ENCODE data around the gene MYO1H. TPM values are rescaled to one million over a fixed set of nuclear protein-coding genes. Genes with fewer than 3 reads are reported as not detected.
"Not testable (repeated sequence)": the region's sequence is repeated elsewhere in the genome, so short reads cannot be mapped to it uniquely, and the experiment has no call there.

The MYO1H gene
- polyA plus RNA-seq, 4 donors, result 0.79 to 2.0 (median 0.95) TPM

DNA sequence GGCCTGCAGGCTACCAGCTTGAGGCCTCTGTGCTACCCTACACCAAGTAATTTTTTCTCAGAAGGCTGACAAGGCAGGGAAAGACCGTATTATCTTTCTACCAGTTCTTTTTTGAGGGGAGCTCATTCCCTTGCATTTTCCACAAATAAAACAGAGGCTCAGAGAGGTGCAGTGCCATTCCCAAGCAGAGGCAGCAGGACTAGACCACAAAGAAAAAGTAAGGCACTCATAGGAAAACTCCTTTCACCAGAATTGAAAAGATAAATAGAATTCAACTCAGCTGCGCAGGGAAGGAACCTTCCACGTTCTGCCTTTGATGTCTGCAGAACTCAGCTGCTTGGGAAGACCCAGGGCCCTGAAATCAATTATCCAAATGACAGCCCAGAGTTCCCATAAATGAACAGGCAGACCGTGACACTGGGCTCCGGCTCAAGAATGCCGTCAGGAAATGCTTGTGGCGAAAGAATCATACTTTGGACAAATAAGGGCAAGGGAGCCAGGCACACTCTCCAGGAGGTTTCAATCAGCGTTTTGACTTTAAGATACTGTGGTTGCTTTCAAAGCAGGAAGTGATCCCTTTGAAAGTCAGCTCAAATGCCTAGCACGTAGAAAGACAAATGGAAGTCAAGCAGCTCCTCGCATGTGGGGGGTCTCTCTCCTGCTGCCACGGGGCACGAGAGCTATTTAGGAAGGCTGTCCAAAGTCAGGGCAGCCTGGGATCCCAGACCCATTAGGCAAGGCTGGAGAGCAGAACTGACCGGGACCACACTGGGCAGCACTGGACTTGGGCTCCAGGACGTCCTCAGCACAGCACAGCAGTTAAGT is 115.4 kb downstream of the MYO1H start:
- DNase-seq (ENCODE audit: low read depth in 4 of 4, low spot score in 3 of 4), result peak; percentile 76 to 89 (median 81)

- no peak for DNase-seq (ENCODE audit: low read depth in 4 of 4, low spot score in 3 of 4)
Observed at GRCh38 chr12:109463756-109464155, 116.1 kb downstream of the MYO1H start.

DNA sequence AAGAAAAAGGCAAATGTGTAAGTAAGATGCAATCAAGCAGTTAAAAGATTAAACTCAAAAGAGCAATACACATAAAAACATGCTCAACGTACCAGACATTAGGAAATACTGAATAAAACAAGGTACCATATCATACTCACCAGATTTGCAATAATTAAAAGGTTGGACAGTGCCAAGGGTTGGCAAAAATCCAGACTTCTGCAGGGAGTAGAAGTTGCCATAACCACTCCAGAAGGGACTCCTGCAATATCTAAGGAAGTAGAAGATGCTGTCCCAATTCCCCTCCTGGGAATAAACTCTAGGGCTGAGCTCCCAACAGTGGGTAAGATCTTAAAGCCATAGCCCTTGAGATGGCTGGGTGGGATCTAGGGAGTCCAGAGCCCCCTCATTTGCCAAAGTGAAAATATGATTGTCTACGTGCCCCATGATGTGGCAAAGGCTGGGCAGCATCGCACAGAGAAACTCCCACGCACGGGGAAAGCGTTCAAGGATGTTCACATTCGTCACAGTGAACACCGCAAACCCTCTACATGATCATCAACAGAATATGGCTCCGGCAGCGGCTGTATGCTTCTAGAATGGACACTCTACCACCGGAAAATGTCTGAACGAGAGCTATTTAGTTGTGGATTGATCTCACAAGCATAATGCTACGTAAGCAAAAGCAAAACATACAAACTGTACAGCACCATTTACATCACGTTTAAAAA is 117.1 kb downstream of the MYO1H start:
- no peak for DNase-seq (ENCODE audit: low read depth in 4 of 4, low spot score in 3 of 4)

DNA sequence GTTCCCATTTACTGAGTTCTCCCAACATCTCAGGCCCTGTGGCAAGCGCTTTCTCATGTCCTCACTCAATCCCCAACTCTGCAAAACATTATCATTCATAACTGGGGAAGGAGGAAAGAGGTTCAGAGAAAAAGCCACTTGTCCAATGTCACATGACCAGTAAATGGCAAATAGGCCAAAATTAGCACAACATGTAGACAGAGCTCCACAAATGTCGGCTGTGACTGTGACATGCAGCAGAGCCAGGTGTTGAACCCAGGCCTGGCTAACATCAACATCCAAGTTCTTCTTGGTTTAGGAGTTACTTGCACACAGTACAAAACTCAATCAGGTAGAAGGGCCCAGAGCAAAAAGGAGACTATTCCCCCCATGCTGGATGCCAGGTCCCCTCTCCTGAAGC is 118.6 kb downstream of the MYO1H start:
- DNase-seq (ENCODE audit: low read depth in 4 of 4, low spot score in 3 of 4), result no peak

- DNase-seq (ENCODE audit: low read depth in 4 of 4, low spot score in 3 of 4), result no peak
Observed at GRCh38 chr12:109466821-109467220, 119.1 kb downstream of the MYO1H start.

- no peak for DNase-seq (ENCODE audit: low read depth in 4 of 4, low spot score in 3 of 4)
Observed at GRCh38 chr12:109467978-109468676, 120.4 kb downstream of the MYO1H start.

- no peak for DNase-seq (ENCODE audit: low read depth in 4 of 4, low spot score in 3 of 4)
Observed at GRCh38 chr12:109469517-109469916, 121.8 kb downstream of the MYO1H start.

DNA sequence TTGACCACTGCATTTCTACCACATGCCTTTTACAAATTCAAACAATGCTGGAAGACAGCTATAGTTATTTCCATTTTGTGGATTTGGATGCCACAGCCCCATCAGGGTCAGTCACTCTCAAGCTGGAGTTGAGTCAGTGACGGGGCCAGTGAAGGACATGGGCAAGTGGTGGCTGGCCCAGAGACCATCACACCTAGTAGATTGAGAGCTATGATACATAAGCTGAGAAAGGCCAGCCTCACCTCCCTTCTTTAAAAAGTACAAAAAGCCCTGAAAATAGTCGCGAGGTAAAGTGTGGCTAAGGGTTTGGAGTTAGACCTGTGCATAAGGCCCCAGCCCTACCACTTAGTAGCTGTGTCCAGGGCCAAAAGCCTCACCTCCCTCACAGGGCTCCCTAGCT is 125.3 kb downstream of the MYO1H start:
- DNase-seq (ENCODE audit: low read depth in 4 of 4, low spot score in 3 of 4), result no peak

GRCh38 chr12:109473526-109474270 is 126.0 kb downstream of the MYO1H start:
- DNase-seq (ENCODE audit: low read depth in 4 of 4, low spot score in 3 of 4), result not testable (repeated sequence)

GRCh38 chr12:109475121-109475520 is 127.4 kb downstream of the MYO1H start:
- DNase-seq (ENCODE audit: low read depth in 4 of 4, low spot score in 3 of 4), result no peak

DNA sequence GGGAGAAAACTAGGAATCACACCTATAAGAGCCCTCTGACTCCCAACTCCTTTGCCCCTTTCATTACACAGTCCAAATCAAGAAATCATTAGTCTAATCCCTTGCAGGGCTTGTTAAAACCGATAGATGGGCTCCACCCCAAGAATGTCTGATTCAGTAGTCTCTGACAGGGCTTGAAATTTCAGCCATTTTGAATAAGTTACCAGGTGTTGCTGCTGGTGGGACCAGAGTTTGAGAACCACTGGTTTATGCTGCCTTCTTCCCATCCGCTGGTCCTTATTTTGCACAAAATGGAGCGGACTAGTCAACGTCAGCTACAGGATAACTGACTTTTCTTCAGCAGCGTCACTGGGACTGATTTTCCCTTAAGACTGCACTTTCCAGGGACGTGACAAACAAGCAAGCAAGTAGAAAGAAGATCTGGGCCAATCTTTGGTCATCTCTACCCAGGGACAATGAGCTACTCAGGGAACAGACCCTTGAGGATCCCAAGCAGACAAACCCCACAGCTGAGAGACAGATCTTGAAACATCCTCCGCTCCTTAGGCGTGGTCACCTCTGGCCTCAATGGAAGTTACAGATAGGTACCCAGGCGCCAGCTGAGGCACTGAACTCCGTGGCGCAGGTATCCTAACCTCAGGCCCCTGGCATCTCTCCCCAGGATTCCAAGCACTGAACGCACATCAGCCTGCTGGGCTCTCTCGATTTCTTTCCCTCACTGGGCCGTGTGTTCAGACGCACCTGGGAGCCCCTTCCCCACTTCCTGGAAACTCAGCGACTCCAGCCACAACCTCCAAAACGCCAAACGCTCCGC is 128.5 kb downstream of the MYO1H start:
- DNase-seq (ENCODE audit: low read depth in 4 of 4, low spot score in 3 of 4), result no peak

GRCh38 chr12:109476807-109477184 is 129.1 kb downstream of the MYO1H start:
- no peak for DNase-seq (ENCODE audit: low read depth in 4 of 4, low spot score in 3 of 4)

- DNase-seq (ENCODE audit: low read depth in 4 of 4, low spot score in 3 of 4), result peak; percentile 81 to 87 (median 84)
Observed at GRCh38 chr12:109477185-109477962, 129.7 kb downstream of the MYO1H start, which contains the start of the genes KCTD10 and UBE3B. KCTD10 (minus strand) TSS chr12:109477300; CDS start chr12:109477262, 38 bp downstream. UBE3B (plus strand) TSS chr12:109477634; CDS start chr12:109483552, 5,918 bp downstream.

GRCh38 chr12:109477963-109478315 is 130.2 kb downstream of the MYO1H start:
- no peak for DNase-seq (ENCODE audit: low read depth in 4 of 4, low spot score in 3 of 4)

- no peak for DNase-seq (ENCODE audit: low read depth in 4 of 4, low spot score in 3 of 4)
Observed at GRCh38 chr12:109479761-109480160, 132.1 kb downstream of the MYO1H start.

DNA sequence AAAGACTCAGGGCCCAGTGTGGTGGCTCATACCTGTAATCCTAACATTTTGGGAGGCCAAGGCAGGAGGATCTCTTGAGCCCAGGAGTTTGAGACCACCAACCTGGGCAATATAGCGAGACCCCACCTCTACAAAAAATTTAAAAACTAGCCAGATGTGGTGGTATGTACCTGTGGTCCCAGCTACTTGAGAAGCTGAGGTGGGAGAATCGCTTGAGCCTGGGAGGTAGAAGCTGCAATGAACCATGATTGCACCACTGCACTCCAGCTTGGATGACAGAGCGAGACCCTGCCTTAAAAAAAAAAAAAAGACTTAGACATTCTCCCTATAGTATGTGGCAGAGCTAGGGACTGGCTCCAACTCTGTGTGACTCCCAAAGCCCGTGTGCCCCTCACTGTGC is 132.7 kb downstream of the MYO1H start:
- no peak for DNase-seq (ENCODE audit: low read depth in 4 of 4, low spot score in 3 of 4)

GRCh38 chr12:109481863-109482262 is 134.2 kb downstream of the MYO1H start:
- no peak for DNase-seq (ENCODE audit: low read depth in 4 of 4, low spot score in 3 of 4)

GRCh38 chr12:109482491-109482890 is 134.8 kb downstream of the MYO1H start:
- no peak for DNase-seq (ENCODE audit: low read depth in 4 of 4, low spot score in 3 of 4)

DNA sequence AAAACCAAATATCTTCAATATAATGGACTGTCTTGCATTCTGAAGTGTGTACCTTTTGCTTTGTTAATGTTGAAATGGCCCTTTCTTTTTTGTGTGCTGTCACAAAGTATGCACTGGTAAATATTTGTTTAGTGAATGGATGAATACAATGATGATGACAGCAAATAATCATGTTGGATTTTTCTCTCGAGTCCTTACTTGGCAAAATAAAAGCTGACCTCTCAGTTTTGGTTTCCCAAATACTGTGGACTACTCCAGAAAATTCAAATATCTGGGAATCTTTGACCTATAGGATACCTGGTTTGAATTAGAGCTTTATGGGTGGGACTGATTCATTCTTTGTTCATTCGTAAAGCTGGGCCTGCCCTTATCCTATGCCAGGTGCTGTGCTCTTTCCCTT is 135.2 kb downstream of the MYO1H start:
- no peak for DNase-seq (ENCODE audit: low read depth in 4 of 4, low spot score in 3 of 4)
